ENCODE measurements around the gene GAB1. TPM values are rescaled to one million over a fixed set of nuclear protein-coding genes. Genes with fewer than 3 reads are reported as not detected.

Gene GAB1
- total and polyA plus RNA-seq, 7 donors = 10.0 to 71.6 (median 44.1) TPM

DNA sequence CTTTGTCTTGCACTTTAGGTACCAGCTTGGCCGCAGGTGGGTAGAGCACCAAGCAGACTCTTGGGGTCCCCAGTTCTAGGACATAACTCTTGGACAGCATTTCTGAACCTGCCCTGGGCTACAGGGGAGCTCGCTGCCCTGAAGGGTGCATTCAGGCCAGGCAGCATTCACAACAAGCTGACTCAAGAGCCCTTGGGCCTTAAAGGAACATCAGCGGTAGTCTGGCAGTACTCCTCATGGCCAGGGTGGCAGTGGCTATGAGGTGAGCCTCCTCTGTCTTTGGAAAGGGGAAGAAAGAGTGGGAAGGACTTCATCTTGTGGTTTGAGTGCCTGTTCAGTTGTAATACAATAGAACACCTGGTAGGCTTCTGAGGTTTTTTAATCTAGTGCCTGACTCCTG is 152.0 kb downstream of the GAB1 start:
- no peak overlapping the region for H3K27ac ChIP-seq
- no peak overlapping the region for H3K4me3 ChIP-seq
- no peaks in the 10 kb centered on the region for H3K36me3 ChIP-seq
- no peak for DNase-seq
- intact Hi-C loops (cut with DNase I) = no loop called here
- no peaks in the 10 kb centered on the region for H3K4me1 ChIP-seq
- H3K9me3 ChIP-seq = no peaks in the 10 kb centered on the region
- no peaks in the 10 kb centered on the region for H3K27me3 ChIP-seq
- TF ChIP-seq POLR2AphosphoS5 (IDR thresholded peaks at IDR 0.05) (no peak), CTCF (IDR thresholded peaks at IDR 0.05) (no peak), EP300 (IDR thresholded peaks at IDR 0.05) (no peak), POLR2A (IDR thresholded peaks at IDR 0.05) (no peak)
- 94% methylated on average over 3 of the region's 3 CpGs for WGBS, 2 donors

DNA sequence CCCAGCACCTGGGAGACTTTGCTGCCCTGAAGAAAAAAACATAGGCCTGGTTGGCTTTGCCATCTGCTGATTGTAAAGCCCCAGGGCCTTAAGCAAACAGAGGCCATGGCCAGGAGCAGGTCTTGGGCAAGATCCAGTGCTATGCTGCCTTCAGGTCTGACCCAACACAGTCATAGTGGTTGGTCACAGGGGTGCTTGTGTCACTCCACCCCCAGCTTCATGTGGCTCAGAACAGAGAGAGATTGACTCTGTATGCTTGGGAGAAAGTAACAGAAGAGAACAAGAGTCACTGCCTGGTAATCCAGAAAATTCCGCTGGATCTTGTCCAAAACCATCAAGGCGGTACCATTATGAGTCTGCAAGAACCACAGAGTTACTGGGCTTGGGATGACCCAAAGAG is 152.4 kb downstream of the GAB1 start:
- no peak for TF ChIP-seq CTCF (IDR thresholded peaks at IDR 0.05)
- no peak for TF ChIP-seq POLR2A (IDR thresholded peaks at IDR 0.05)
- TF ChIP-seq POLR2AphosphoS5 (IDR thresholded peaks at IDR 0.05) = no peak
- no peak for TF ChIP-seq EP300 (IDR thresholded peaks at IDR 0.05)
- no peak overlapping the region for H3K27ac ChIP-seq
- no peaks in the 10 kb centered on the region for H3K36me3 ChIP-seq
- H3K4me3 ChIP-seq = no peak overlapping the region
- no peaks in the 10 kb centered on the region for H3K27me3 ChIP-seq
- no peaks in the 10 kb centered on the region for H3K4me1 ChIP-seq
- no peak for DNase-seq
- intact Hi-C loops (cut with DNase I) = no loop called here
- WGBS, 2 donors = 96 to 97% methylated on average over 2 of the region's 2 CpGs
- no peaks in the 10 kb centered on the region for H3K9me3 ChIP-seq

- Histone ChIP-seq H3K36me3 (no peaks in the 10 kb centered on the region), H3K27me3 (no peaks in the 10 kb centered on the region), H3K4me1 (no peaks in the 10 kb centered on the region), H3K4me3 (no peak overlapping the region), H3K9me3 (no peaks in the 10 kb centered on the region), H3K27ac (no peak overlapping the region)
- TF ChIP-seq EP300 (IDR thresholded peaks at IDR 0.05) = no peak
- intact Hi-C loops (cut with DNase I) = no loop called here
- WGBS, 2 donors = 84 to 87% methylated on average over 8 of the region's 8 CpGs
- no peak for DNase-seq
These were observed 161.3 kb downstream of the GAB1 start for GRCh38 chr4:143498021-143498420.

DNA sequence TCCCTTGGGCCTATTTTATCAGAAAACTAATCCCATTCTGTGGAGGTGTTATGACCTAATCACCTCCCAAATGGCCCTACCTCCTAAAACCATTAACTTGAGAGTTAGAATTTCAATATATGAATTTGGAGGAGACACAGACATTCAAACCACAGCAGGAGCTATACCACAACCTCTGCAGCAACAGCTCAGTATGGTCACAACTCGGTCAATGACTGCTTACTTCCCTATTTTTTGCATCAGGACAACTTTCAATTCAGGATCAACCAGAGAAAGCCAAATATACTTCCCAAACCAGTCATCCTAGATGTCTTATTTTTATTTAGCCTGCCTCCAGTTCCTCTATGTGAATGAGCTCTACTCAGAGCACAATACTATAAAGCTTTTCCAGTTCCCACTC is 165.6 kb downstream of the GAB1 start:
- no peak for DNase-seq
- Histone ChIP-seq H3K9me3 (no peaks in the 10 kb centered on the region), H3K4me1 (no peaks in the 10 kb centered on the region), H3K27me3 (no peaks in the 10 kb centered on the region), H3K36me3 (no peaks in the 10 kb centered on the region), H3K27ac (no peak overlapping the region), H3K4me3 (no peak overlapping the region)
- no peak for TF ChIP-seq EP300 (IDR thresholded peaks at IDR 0.05)
- no peak for TF ChIP-seq POLR2AphosphoS5 (IDR thresholded peaks at IDR 0.05)
- no peak for TF ChIP-seq POLR2A (IDR thresholded peaks at IDR 0.05)
- TF ChIP-seq CTCF (IDR thresholded peaks at IDR 0.05) = no peak
- intact Hi-C loops (cut with DNase I) = no loop called here
- 53 to 80% methylated on average over 1 of the region's 1 CpG for WGBS, 2 donors

DNA sequence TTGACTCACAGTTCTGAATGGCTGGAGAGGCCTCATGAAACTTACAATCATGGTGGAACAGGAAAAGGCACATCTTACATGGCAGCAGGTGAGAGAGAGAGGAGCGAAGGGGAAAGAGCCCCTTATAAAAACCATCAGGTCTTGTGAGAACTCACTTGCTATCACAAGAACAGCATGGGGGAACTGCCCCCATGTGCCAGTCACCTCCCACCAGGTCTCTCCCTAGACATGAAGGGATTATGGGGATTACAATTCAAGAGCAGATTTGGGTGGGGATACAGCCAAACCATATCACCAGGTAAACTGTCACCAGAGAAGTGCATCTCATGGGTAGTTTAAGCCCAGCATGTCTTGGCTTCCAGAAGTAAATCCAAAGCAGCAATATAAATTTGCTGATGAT is 169.4 kb downstream of the GAB1 start:
- Histone ChIP-seq H3K36me3 (no peaks in the 10 kb centered on the region), H3K4me1 (no peaks in the 10 kb centered on the region), H3K4me3 (no peak overlapping the region), H3K27me3 (no peaks in the 10 kb centered on the region), H3K27ac (no peak overlapping the region), H3K9me3 (no peaks in the 10 kb centered on the region)
- WGBS, 2 donors = 81 to 91% methylated on average over 1 of the region's 1 CpG
- no peak for TF ChIP-seq CTCF (IDR thresholded peaks at IDR 0.05)
- TF ChIP-seq POLR2AphosphoS5 (IDR thresholded peaks at IDR 0.05) = no peak
- no peak for TF ChIP-seq EP300 (IDR thresholded peaks at IDR 0.05)
- TF ChIP-seq POLR2A (IDR thresholded peaks at IDR 0.05) = no peak
- no peak for DNase-seq
- intact Hi-C loops (cut with DNase I) = no loop called here
